ENCODE data around the gene PIGS. TPM values are rescaled to one million over a fixed set of nuclear protein-coding genes. Genes with fewer than 3 reads are reported as not detected.
"Not testable (repeated sequence)": the region's sequence is repeated elsewhere in the genome, so short reads cannot be mapped to it uniquely, and the experiment has no call there.

PIGS gene
- 59.9 and 66.6 TPM in 2 replicates for total RNA-seq

- intact Hi-C loops (cut with micrococcal nuclease): loop anchor here (1.0 to 2.0 kb wide), 2 partner anchors 19 to 139 kb away; partner anchors contain the start of genes PROCA1 and UNC119
Measured at GRCh38 chr17:28571361-28572122, at the start of gene PIGS. PIGS (minus strand) TSS chr17:28571524; CDS start chr17:28571496, 28 bp downstream.

GRCh38 chr17:28620010-28620409 lies 48.7 kb upstream of the PIGS start:
- intact Hi-C loops (cut with micrococcal nuclease): no loop called here

GRCh38 chr17:28618464-28618863 lies 47.1 kb upstream of the PIGS start:
- intact Hi-C loops (cut with micrococcal nuclease): no loop called here

GRCh38 chr17:28616281-28616680 lies 45.0 kb upstream of the PIGS start:
- intact Hi-C loops (cut with micrococcal nuclease): no loop called here

- intact Hi-C loops (cut with micrococcal nuclease): no loop called here
Measured at GRCh38 chr17:28615260-28615940, 44.1 kb upstream of the PIGS start.

- intact Hi-C loops (cut with micrococcal nuclease): loop anchor here (2.0 kb wide), 1 partner anchor 119 kb away; no protein-coding TSS in a partner anchor
Measured at GRCh38 chr17:28613931-28614381, 42.6 kb upstream of the PIGS start, which contains the start of gene RSKR. RSKR (minus strand) TSS chr17:28614185; CDS start chr17:28614161, 24 bp downstream.

GRCh38 chr17:28612936-28613872 lies 41.9 kb upstream of the PIGS start:
- intact Hi-C loops (cut with micrococcal nuclease): loop anchor here (2.0 kb wide), 1 partner anchor 118 kb away; no protein-coding TSS in a partner anchor

GRCh38 chr17:28612531-28612930 lies 41.2 kb upstream of the PIGS start:
- intact Hi-C loops (cut with micrococcal nuclease): loop anchor here (2.0 kb wide), 1 partner anchor 118 kb away; no protein-coding TSS in a partner anchor

GRCh38 chr17:28610376-28610775 lies 39.1 kb upstream of the PIGS start:
- intact Hi-C loops (cut with micrococcal nuclease): no loop called here

GRCh38 chr17:28604031-28604430 lies 32.7 kb upstream of the PIGS start:
- intact Hi-C loops (cut with micrococcal nuclease): not testable (repeated sequence)

GRCh38 chr17:28599311-28600184 lies 28.2 kb upstream of the PIGS start:
- intact Hi-C loops (cut with micrococcal nuclease): no loop called here

- intact Hi-C loops (cut with micrococcal nuclease): loop anchor here (1.0 kb wide), 2 partner anchors 22 to 46 kb away; partner anchors contain the start of gene BLTP2
Measured at GRCh38 chr17:28598799-28599310, 27.5 kb upstream of the PIGS start, which contains the start of gene SPAG5. SPAG5 (minus strand) TSS chr17:28599025; CDS start chr17:28598946, 79 bp downstream.

GRCh38 chr17:28598389-28598788 lies 27.1 kb upstream of the PIGS start:
- intact Hi-C loops (cut with micrococcal nuclease): loop anchor here (1.0 kb wide), 2 partner anchors 21 to 47 kb away; partner anchors contain the start of gene BLTP2

GRCh38 chr17:28597606-28598383 lies 26.5 kb upstream of the PIGS start:
- intact Hi-C loops (cut with micrococcal nuclease): loop anchor here (1.0 kb wide), 2 partner anchors 20 to 48 kb away; partner anchors contain the start of gene BLTP2

- intact Hi-C loops (cut with micrococcal nuclease): no loop called here
Measured at GRCh38 chr17:28592260-28592659, 20.9 kb upstream of the PIGS start.

- intact Hi-C loops (cut with micrococcal nuclease): no loop called here
Measured at GRCh38 chr17:28585851-28586250, 14.5 kb upstream of the PIGS start.

- intact Hi-C loops (cut with micrococcal nuclease): no loop called here
Measured at GRCh38 chr17:28584434-28584833, 13.1 kb upstream of the PIGS start.

GRCh38 chr17:28582513-28582912 lies 11.2 kb upstream of the PIGS start:
- intact Hi-C loops (cut with micrococcal nuclease): no loop called here

GRCh38 chr17:28580959-28581358 lies 9.6 kb upstream of the PIGS start:
- intact Hi-C loops (cut with micrococcal nuclease): no loop called here

Measured in T-helper 2 cell treated with Interferon-gamma antibody and Interleukin-4, amounts not matched to agents 100 ng/mL and 5 ng/mL, for 36 hours (primary cell).